ENCODE measurements around the gene CHRNA4.

DNA sequence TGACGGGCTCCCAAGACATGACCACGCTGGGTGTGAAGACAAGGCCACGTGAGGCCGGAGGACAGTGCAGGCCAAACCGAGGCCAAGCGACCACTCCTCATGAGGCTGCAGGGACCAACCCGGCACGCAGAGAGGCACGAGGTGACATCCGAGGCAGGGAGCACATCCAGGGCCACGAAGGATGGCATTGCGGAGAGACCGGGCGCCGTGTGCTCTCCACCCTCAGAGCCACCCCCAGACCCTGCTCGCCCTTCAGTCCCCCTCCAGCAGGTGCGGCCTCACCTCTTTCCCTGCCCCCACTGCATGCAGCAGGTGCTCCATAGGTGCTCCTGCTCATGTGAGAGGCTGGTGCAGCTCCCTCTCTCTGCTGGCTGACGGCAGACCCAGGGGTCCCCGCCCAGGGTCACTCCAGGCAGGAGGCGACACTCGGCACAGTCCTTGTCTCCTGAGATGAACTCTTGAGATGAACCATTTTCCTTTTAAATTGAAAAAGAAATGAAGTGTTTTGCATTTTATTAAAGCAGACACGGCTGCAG lies 33.8 kb upstream of the CHRNA4 start:
- TF ChIP-seq, protein P1, sequence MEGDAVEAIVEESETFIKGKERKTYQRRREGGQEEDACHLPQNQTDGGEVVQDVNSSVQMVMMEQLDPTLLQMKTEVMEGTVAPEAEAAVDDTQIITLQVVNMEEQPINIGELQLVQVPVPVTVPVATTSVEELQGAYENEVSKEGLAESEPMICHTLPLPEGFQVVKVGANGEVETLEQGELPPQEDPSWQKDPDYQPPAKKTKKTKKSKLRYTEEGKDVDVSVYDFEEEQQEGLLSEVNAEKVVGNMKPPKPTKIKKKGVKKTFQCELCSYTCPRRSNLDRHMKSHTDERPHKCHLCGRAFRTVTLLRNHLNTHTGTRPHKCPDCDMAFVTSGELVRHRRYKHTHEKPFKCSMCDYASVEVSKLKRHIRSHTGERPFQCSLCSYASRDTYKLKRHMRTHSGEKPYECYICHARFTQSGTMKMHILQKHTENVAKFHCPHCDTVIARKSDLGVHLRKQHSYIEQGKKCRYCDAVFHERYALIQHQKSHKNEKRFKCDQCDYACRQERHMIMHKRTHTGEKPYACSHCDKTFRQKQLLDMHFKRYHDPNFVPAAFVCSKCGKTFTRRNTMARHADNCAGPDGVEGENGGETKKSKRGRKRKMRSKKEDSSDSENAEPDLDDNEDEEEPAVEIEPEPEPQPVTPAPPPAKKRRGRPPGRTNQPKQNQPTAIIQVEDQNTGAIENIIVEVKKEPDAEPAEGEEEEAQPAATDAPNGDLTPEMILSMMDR (IDR thresholded peaks at IDR 0.05; ENCODE audit: low read depth, low read length), result no peak
- TF ChIP-seq EZH2phosphoT487 (IDR thresholded peaks at IDR 0.05; ENCODE audit: low read depth), result no peak

All from OCI-LY3 (cell line).